HG02642 (cell line): ENCODE measurements around the gene CPT1B.
A peak's percentile ranks its signal among the peaks of the same experiment; 100 is the strongest.

ENCODE experiments used
- ATAC-seq: cut with Tn5 transposase; IDR thresholded peaks from one replicate; pipeline ENCODE4 v1.9.1; 2021; ENCODE audit warnings: mild to moderate bottlenecking; ENCODE audit not compliant: unreplicated experiment, poor library complexity

Gene CPT1B

GRCh38 chr22:50530877-50531545 is 47.2 kb downstream of the CPT1B start:
- ATAC-seq: peak; percentile 20

GRCh38 chr22:50530580-50530876 is 47.7 kb downstream of the CPT1B start:
- peak; percentile 0 for ATAC-seq

- ATAC-seq: peak; percentile 25
Observed at GRCh38 chr22:50529897-50530579, 48.2 kb downstream of the CPT1B start, which contains the start of gene TYMP. Gene TYMP (minus strand): TSS chr22:50530012. CDS start chr22:50529709, 303 bp downstream.

GRCh38 chr22:50529416-50529896 is 48.8 kb downstream of the CPT1B start:
- ATAC-seq: no peak

- ATAC-seq: no peak
Observed at GRCh38 chr22:50528682-50529415, 49.4 kb downstream of the CPT1B start.

GRCh38 chr22:50527921-50528681 is 50.1 kb downstream of the CPT1B start:
- ATAC-seq: no peak

GRCh38 chr22:50526834-50527801 is 51.1 kb downstream of the CPT1B start:
- no peak for ATAC-seq

GRCh38 chr22:50526108-50526833 is 52.0 kb downstream of the CPT1B start:
- peak; percentile 37 for ATAC-seq

GRCh38 chr22:50525858-50526107 is 52.4 kb downstream of the CPT1B start:
- no peak for ATAC-seq

- peak; percentile 41 for ATAC-seq
Observed at GRCh38 chr22:50525104-50525857, 52.9 kb downstream of the CPT1B start, which contains the start of gene SCO2. Gene SCO2 (minus strand): TSS chr22:50525598. CDS start chr22:50524411, 1,187 bp downstream.

GRCh38 chr22:50524676-50525103 is 53.5 kb downstream of the CPT1B start:
- no peak for ATAC-seq

- no peak for ATAC-seq
Observed at GRCh38 chr22:50523806-50524675, 54.2 kb downstream of the CPT1B start.

- no peak for ATAC-seq
Observed at GRCh38 chr22:50523458-50523805, 54.8 kb downstream of the CPT1B start.

- ATAC-seq: no peak
Observed at GRCh38 chr22:50522806-50523438, 55.3 kb downstream of the CPT1B start.

GRCh38 chr22:50522208-50522805 is 55.9 kb downstream of the CPT1B start:
- no peak for ATAC-seq

- ATAC-seq: no peak
Observed at GRCh38 chr22:50521710-50522109, 56.5 kb downstream of the CPT1B start.
